Activated CD4-positive, alpha-beta T cell treated with anti-CD3 and anti-CD28 coated beads, Interleukin-2, amount 50 U/mL, for 48 hours (primary cell): ENCODE results near the gene EFCAB3.
"Not testable (repeated sequence)": the region's sequence is repeated elsewhere in the genome, so short reads cannot be mapped to it uniquely, and the experiment has no call there.

Experiments
- DNase-seq, 2 experiments: peaks; one replicate each; pipeline ENCODE4 v3.0.0-alpha.2; 2020

EFCAB3 gene

GRCh38 chr17:62465271-62465670 is 84.9 kb downstream of the EFCAB3 start:
- DNase-seq = not testable (repeated sequence)
